SK-N-SH treated with all-trans-retinoic acid at 6 μM for 48 hours (cell line): ENCODE data around the gene RBFOX2.

ENCODE experiments used
- ATAC-seq: fragments of 200-7000 bp; cut with Tn5 transposase; 3 replicates; pipeline ENCODE4 v1.9.1; 2020; ENCODE audit warnings: mild to moderate bottlenecking, moderate library complexity
- ARNTL ChIP-seq: fragments of 450-650 bp; formaldehyde crosslinking; IDR thresholded peaks from 2 replicates; pipeline ENCODE4 v1.5.0; 2020; ENCODE audit warnings: low read depth, mild to moderate bottlenecking, moderate library complexity, borderline replicate concordance
- BACH2 ChIP-seq: fragments of 250-450 bp; sonication (Bioruptor Pico); IDR thresholded peaks from 2 replicates; pipeline ENCODE4 v1.9.0; 2021; ENCODE audit warnings: mild to moderate bottlenecking, borderline replicate concordance
- CREB5 ChIP-seq: fragments of 250-450 bp; sonication (Bioruptor Pico); IDR thresholded peaks from 2 replicates; pipeline ENCODE4 v1.5.1; 2020; ENCODE audit warnings: low read depth, mild to moderate bottlenecking, moderate library complexity
- CSDC2 ChIP-seq: fragments of 250-450 bp; sonication (Bioruptor Pico); IDR thresholded peaks from 2 replicates; pipeline ENCODE4 v1.5.0; 2020; ENCODE audit warnings: mild to moderate bottlenecking, moderate library complexity
- CSRNP3 ChIP-seq: fragments of 250-450 bp; sonication (Bioruptor Pico); IDR thresholded peaks from 2 replicates; pipeline ENCODE4 v1.5.1; 2021; ENCODE audit warnings: mild to moderate bottlenecking, moderate library complexity
- ESRRG ChIP-seq: fragments of 250-450 bp; sonication (Bioruptor Pico); IDR thresholded peaks from 2 replicates; pipeline ENCODE4 v1.6.1; 2021; ENCODE audit warnings: mild to moderate bottlenecking
- GLIS3 ChIP-seq: fragments of 250-450 bp; sonication (Bioruptor Pico); IDR thresholded peaks from 2 replicates; pipeline ENCODE4 v1.5.0; 2020; ENCODE audit warnings: mild to moderate bottlenecking, moderate library complexity
- ISL1 ChIP-seq: fragments of 250-450 bp; sonication (Bioruptor Pico); IDR thresholded peaks from 2 replicates; pipeline ENCODE4 v2.1.2; 2022; ENCODE audit warnings: mild to moderate bottlenecking, moderate library complexity
- OSR1 ChIP-seq: fragments of 250-450 bp; sonication (Bioruptor Pico); IDR thresholded peaks from 2 replicates; pipeline ENCODE4 v1.8.0; 2022; ENCODE audit warnings: moderate library complexity, mild to moderate bottlenecking, inconsistent platforms
- PATZ1 ChIP-seq: fragments of 250-450 bp; sonication (Bioruptor Pico); IDR thresholded peaks from 2 replicates; pipeline ENCODE4 v1.8.0; 2020; ENCODE audit warnings: mild to moderate bottlenecking, moderate library complexity, borderline replicate concordance
- POU6F1 ChIP-seq: fragments of 250-450 bp; sonication (Bioruptor Pico); IDR thresholded peaks from 2 replicates; pipeline ENCODE4 v1.8.0; 2021; ENCODE audit warnings: low read depth, mild to moderate bottlenecking, moderate library complexity, borderline replicate concordance
- RARB ChIP-seq: fragments of 250-450 bp; sonication (Bioruptor Pico); IDR thresholded peaks from 2 replicates; pipeline ENCODE4 v1.8.0; 2021; ENCODE audit warnings: mild to moderate bottlenecking, moderate library complexity
- SNAI2 ChIP-seq: fragments of 250-450 bp; sonication (Bioruptor Pico); IDR thresholded peaks from 2 replicates; pipeline ENCODE4 v1.5.0; 2020; ENCODE audit warnings: mild to moderate bottlenecking, moderate library complexity
- TCF4 ChIP-seq: fragments of 250-450 bp; sonication (Bioruptor Pico); IDR thresholded peaks from 2 replicates; pipeline ENCODE4 v1.8.0; 2021; ENCODE audit warnings: mild to moderate bottlenecking, moderate library complexity, borderline replicate concordance
- TOX ChIP-seq: fragments of 250-450 bp; sonication (Bioruptor Pico); IDR thresholded peaks from 2 replicates; pipeline ENCODE4 v1.8.0; 2021; ENCODE audit warnings: mild to moderate bottlenecking, moderate library complexity, borderline replicate concordance
- TSHZ2 ChIP-seq: fragments of 250-450 bp; sonication (Bioruptor Pico); IDR thresholded peaks from 2 replicates; pipeline ENCODE4 v1.5.0; 2020; ENCODE audit warnings: mild to moderate bottlenecking, moderate library complexity
- ZFP3 ChIP-seq: fragments of 250-450 bp; sonication (Bioruptor Pico); IDR thresholded peaks from 2 replicates; pipeline ENCODE4 v1.5.0; 2020; ENCODE audit warnings: mild to moderate bottlenecking, moderate library complexity
- ZNF565 ChIP-seq: fragments of 450-650 bp; formaldehyde crosslinking; conservative IDR thresholded peaks from 2 replicates; pipeline ENCODE4 v1.5.0; 2020; ENCODE audit warnings: low read depth, mild to moderate bottlenecking, moderate library complexity
- ZNF70 ChIP-seq: fragments of 450-650 bp; formaldehyde crosslinking; IDR thresholded peaks from 2 replicates; pipeline ENCODE4 v1.5.0; 2020; ENCODE audit warnings: mild to moderate bottlenecking, moderate library complexity
- ZNF8 ChIP-seq: fragments of 450-650 bp; formaldehyde crosslinking; IDR thresholded peaks from 2 replicates; pipeline ENCODE4 v1.5.0; 2020; ENCODE audit warnings: mild to moderate bottlenecking, moderate library complexity

RBFOX2 gene

GRCh38 chr22:35729309-35729698, 299.3 kb downstream of the RBFOX2 start:
- TF ChIP-seq SNAI2 (CRISPR knock-in tag) (no peak), POU6F1 (CRISPR knock-in tag) (no peak), CSRNP3 (CRISPR knock-in tag) (no peak), ISL1 (CRISPR knock-in tag) (no peak), TSHZ2 (CRISPR knock-in tag) (no peak), CREB5 (CRISPR knock-in tag) (no peak), ZNF70 (no peak), ZNF8 (CRISPR knock-in tag) (no peak), ARNTL (CRISPR knock-in tag) (no peak), TCF4 (CRISPR knock-in tag) (no peak), ZFP3 (CRISPR knock-in tag) (no peak), BACH2 (no peak), TOX (CRISPR knock-in tag) (no peak), ESRRG (CRISPR knock-in tag) (no peak), ZNF565 (no peak), GLIS3 (CRISPR knock-in tag) (no peak), OSR1 (no peak), RARB (no peak)
- TF ChIP-seq, all 23 proteins: peak for 0
- no peak for ATAC-seq

- TF ChIP-seq ESRRG (CRISPR knock-in tag) (no peak), RARB (no peak), SNAI2 (CRISPR knock-in tag) (no peak), BACH2 (no peak), ZNF70 (no peak), CSDC2 (CRISPR knock-in tag) (no peak), ARNTL (CRISPR knock-in tag) (no peak), TSHZ2 (CRISPR knock-in tag) (no peak), OSR1 (no peak), PATZ1 (CRISPR knock-in tag) (no peak), ISL1 (CRISPR knock-in tag) (no peak)
- ATAC-seq = no peak
These were observed 299.9 kb downstream of the RBFOX2 start for GRCh38 chr22:35728639-35729308.
